Measurements from ENCODE around the gene TK2. TPM values are rescaled to one million over a fixed set of nuclear protein-coding genes. Genes with fewer than 3 reads are reported as not detected.

Gene TK2
- polyA plus RNA-seq, 2 of the 4 experiments (the other 2 are of a cell fraction) = 13.9 to 29.5 TPM

DNA sequence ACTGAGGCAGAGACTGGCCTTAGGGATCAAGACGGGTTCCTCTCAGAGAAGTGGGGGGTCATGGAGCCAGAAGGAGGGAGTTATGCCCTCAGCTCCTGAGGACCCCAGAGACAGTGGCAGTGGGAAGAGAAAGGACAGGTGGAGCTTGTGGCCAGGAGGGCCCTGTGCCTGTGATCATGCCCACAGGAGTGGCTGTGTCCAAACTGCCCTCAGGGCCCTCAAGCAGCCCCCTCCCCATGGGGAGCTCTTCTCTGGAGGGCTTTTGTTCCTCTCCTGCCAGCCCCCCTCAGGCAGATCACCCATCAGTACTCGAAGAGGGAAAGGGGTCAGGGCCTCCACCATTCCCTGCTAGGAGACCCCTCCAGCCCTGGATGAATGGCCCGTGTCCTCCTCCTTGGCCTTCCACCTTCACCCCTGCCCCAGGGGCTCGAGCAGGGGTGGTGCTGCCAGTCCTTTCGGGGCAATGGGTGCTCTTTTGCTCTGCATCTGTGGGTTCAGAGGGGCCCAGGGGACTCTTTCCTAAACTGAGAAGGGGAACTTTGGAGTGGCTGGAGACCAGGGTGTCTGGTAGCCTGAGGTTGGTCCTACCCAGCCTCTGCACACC is 70.2 kb downstream of the TK2 start (continued):
- TF ChIP-seq CHD2 (IDR thresholded peaks at IDR 0.05; ENCODE audit: low read length, partially characterized antibody) (no peak), NPAS2 (CRISPR knock-in tag; IDR thresholded peaks at IDR 0.05; ENCODE audit: borderline replicate concordance) (no peak), BHLHE40 (IDR thresholded peaks at IDR 0.05; ENCODE audit: low read depth, low read length) (no peak), JUN (IDR thresholded peaks at IDR 0.05) (no peak), PHF8 (IDR thresholded peaks at IDR 0.05; ENCODE audit: borderline replicate concordance, low read depth) (no peak)
- TF ChIP-seq, protein P1, sequence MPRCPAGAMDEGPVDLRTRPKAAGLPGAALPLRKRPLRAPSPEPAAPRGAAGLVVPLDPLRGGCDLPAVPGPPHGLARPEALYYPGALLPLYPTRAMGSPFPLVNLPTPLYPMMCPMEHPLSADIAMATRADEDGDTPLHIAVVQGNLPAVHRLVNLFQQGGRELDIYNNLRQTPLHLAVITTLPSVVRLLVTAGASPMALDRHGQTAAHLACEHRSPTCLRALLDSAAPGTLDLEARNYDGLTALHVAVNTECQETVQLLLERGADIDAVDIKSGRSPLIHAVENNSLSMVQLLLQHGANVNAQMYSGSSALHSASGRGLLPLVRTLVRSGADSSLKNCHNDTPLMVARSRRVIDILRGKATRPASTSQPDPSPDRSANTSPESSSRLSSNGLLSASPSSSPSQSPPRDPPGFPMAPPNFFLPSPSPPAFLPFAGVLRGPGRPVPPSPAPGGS (IDR thresholded peaks at IDR 0.05) = no peak

DNA sequence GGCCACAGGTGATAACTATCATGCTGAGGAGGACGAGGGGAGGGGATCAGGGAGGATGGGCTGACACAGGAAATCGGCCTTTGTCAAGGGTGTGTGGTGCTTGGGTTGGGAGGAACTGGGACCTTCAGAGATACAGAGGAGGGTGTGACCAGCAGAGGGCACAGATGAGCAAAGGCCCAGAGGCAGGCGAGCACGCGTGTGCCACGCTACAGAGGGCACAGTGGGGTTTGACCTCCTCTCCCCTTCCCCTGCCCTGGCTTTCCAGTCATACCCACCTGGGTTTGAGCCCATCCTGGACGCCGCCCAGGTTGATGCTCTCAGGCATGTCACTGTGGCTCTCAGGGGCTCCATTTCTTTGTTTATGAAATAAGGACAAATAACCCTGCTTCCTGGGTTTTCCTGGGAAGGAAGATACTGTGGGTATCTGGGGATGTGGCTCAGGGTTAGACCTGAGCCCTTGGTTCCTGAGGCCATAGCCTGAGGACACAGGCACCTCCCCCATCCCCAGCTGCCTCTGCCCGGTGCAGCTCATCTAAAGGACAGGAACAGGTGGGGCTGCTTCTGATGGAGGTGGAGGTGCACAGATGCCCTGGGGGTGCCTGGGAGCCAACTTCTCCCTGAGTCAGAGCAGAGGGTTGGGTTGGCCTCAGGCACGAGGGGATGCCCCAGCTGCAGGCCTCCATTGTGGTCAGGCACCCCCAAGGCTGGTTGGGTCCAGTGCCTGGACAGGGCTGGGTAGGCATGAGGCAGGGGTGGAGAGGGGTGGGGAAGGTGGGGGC is 71.0 kb downstream of the TK2 start:
- peak; percentile 76 to 81 for DNase-seq (ENCODE audit: low read depth in 1 of 2, low spot score in 1 of 2)

DNA sequence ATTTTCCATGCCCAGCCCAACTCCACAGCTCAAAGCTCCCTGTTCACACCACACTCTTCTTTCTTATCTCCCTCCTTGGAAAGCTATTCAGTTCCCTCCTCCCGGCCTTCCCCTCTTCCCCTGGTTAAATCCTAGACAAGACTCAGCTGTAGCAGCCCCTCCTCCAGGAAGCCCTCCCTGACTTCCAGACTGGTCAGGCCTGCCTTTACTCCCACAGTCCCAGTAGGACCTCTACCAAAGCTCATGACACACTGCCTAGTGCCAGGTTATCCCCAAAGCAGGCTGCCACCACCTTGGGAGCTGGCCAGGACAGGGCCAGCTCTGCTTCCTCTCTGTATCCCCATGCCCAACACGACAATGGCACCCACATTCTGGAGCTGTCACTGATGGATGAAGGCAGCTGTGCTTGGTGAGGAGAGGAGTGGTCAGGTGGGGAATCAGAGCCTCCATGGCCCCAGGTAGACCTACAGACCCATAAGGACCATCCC is 72.8 kb downstream of the TK2 start:
- FAIRE-seq (no peak), ATAC-seq (no peak), DNase-seq (ENCODE audit: low read depth in 1 of 2, low spot score in 1 of 2) (no peak)
- CTCF ChIA-PET = interaction anchor here (0.9 to 15.7 kb wide), 12 partner anchors 9 to 121 kb away, joined by 3 to 185 read pairs (median 5); no protein-coding TSS in a partner anchor
- Histone ChIP-seq H3K4me1 (peaks cover 18% of the 10 kb centered on the region), H3K27ac (peak overlapping the region; percentile 5 to 55; a peak in 3 of 6 replicates), H3K4me2 (no peak overlapping the region), H3K9me3 (no peaks in the 10 kb centered on the region), H3K4me3 (no peak overlapping the region)
- POLR2A ChIA-PET = interaction anchor here (0.5 kb wide), 1 partner anchor 13 kb away, joined by 3 read pairs; no protein-coding TSS in a partner anchor
- 66% methylated on average over 2 of the region's 2 CpGs for WGBS (ENCODE audit: missing lambda C conversion rate)
- TF ChIP-seq BHLHE40 (IDR thresholded peaks at IDR 0.05; ENCODE audit: low read depth, low read length) (no peak), HOXB13 (CRISPR knock-in tag; IDR thresholded peaks at IDR 0.05; ENCODE audit: low read depth) (no peak), SREBF2 (IDR thresholded peaks at IDR 0.05) (no peak), ZFP36 (IDR thresholded peaks at IDR 0.05; ENCODE audit: borderline replicate concordance, partially characterized antibody) (peak; percentile 57)

More for the DNA sequence above, 71.0 kb downstream of the TK2 start:
- Histone ChIP-seq H3K4me3 (no peak overlapping the region), H3K9me3 (no peaks in the 10 kb centered on the region), H3K27ac (peak overlapping the region; percentile 82 to 86), H3K4me2 (peak overlapping the region; percentile 57), H3K4me1 (peaks cover 22% of the 10 kb centered on the region)
- ATAC-seq = peak; percentile 80 to 90
- CTCF ChIA-PET = interaction anchor here (0.5 to 15.7 kb wide), 16 partner anchors 9 to 135 kb away, joined by 3 to 185 read pairs (median 4); no protein-coding TSS in a partner anchor
- POLR2A ChIA-PET = no interaction called here
- WGBS (ENCODE audit: missing lambda C conversion rate) = 18% methylated on average over 9 of the region's 10 CpGs
- FAIRE-seq = peak; percentile 84
- TF ChIP-seq MYC (IDR thresholded peaks at IDR 0.05; ENCODE audit: borderline replicate concordance, low read length) (peak; percentile 52; the same call in 1 of the 2 replicates), RAD21 (conservative IDR thresholded peaks at IDR 0.05 in 1 of 2, IDR thresholded peaks at IDR 0.05 in 1 of 2) (peak; percentile 75 to 77), CHD4 (IDR thresholded peaks at IDR 0.05; ENCODE audit: borderline replicate concordance) (no peak), SMC3 (IDR thresholded peaks at IDR 0.05) (peak; percentile 86), HOXB5 (CRISPR knock-in tag; IDR thresholded peaks at IDR 0.05) (no peak)
- TF ChIP-seq, protein P2, sequence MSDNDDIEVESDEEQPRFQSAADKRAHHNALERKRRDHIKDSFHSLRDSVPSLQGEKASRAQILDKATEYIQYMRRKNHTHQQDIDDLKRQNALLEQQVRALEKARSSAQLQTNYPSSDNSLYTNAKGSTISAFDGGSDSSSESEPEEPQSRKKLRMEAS (IDR thresholded peaks at IDR 0.05) = peak; percentile 96
- TF ChIP-seq, protein P3, sequence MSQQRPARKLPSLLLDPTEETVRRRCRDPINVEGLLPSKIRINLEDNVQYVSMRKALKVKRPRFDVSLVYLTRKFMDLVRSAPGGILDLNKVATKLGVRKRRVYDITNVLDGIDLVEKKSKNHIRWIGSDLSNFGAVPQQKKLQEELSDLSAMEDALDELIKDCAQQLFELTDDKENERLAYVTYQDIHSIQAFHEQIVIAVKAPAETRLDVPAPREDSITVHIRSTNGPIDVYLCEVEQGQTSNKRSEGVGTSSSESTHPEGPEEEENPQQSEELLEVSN (IDR thresholded peaks at IDR 0.05; ENCODE audit: borderline replicate concordance, low read depth) = peak; percentile 65; the same call in 1 of the 2 replicates
- TF ChIP-seq, protein P4, sequence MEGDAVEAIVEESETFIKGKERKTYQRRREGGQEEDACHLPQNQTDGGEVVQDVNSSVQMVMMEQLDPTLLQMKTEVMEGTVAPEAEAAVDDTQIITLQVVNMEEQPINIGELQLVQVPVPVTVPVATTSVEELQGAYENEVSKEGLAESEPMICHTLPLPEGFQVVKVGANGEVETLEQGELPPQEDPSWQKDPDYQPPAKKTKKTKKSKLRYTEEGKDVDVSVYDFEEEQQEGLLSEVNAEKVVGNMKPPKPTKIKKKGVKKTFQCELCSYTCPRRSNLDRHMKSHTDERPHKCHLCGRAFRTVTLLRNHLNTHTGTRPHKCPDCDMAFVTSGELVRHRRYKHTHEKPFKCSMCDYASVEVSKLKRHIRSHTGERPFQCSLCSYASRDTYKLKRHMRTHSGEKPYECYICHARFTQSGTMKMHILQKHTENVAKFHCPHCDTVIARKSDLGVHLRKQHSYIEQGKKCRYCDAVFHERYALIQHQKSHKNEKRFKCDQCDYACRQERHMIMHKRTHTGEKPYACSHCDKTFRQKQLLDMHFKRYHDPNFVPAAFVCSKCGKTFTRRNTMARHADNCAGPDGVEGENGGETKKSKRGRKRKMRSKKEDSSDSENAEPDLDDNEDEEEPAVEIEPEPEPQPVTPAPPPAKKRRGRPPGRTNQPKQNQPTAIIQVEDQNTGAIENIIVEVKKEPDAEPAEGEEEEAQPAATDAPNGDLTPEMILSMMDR (IDR thresholded peaks at IDR 0.05) = peak; percentile 78
- TF ChIP-seq, protein P5, sequence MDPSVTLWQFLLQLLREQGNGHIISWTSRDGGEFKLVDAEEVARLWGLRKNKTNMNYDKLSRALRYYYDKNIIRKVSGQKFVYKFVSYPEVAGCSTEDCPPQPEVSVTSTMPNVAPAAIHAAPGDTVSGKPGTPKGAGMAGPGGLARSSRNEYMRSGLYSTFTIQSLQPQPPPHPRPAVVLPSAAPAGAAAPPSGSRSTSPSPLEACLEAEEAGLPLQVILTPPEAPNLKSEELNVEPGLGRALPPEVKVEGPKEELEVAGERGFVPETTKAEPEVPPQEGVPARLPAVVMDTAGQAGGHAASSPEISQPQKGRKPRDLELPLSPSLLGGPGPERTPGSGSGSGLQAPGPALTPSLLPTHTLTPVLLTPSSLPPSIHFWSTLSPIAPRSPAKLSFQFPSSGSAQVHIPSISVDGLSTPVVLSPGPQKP (IDR thresholded peaks at IDR 0.05; ENCODE audit: low read depth, low read length) = no peak
